GM12873 (cell line): Measurements from ENCODE around the gene DPP4.

ENCODE experiments used
- TF ChIP-seq, protein P1 (sequence below): IDR thresholded peaks from 2 replicates; pipeline ENCODE4 v1.5.1; 2012; ENCODE audit warnings: low read depth, mild to moderate bottlenecking, moderate library complexity, low read length, control low read depth; ENCODE audit not compliant: insufficient read depth; ENCODE audit errors: missing control alignments

The DPP4 gene

DNA sequence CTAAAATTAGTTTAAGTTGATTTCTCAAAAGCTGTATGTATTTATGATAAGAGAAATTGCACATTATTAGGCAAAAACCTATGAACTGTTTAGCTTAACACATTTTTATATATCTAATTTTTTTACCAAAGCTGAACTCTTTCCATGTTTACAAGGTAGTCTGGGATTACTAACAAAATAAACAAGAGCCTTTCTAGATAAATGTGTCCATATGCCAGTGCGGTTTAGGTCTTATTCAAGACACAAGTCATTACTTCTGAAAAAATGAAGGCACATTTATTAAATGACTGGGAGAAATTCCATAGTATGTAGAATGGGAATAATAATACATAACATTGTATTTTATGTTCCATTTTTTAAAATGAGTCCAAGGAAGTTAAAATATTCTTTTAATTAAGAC is 82.0 kb downstream of the DPP4 start:
- TF ChIP-seq, protein P1, sequence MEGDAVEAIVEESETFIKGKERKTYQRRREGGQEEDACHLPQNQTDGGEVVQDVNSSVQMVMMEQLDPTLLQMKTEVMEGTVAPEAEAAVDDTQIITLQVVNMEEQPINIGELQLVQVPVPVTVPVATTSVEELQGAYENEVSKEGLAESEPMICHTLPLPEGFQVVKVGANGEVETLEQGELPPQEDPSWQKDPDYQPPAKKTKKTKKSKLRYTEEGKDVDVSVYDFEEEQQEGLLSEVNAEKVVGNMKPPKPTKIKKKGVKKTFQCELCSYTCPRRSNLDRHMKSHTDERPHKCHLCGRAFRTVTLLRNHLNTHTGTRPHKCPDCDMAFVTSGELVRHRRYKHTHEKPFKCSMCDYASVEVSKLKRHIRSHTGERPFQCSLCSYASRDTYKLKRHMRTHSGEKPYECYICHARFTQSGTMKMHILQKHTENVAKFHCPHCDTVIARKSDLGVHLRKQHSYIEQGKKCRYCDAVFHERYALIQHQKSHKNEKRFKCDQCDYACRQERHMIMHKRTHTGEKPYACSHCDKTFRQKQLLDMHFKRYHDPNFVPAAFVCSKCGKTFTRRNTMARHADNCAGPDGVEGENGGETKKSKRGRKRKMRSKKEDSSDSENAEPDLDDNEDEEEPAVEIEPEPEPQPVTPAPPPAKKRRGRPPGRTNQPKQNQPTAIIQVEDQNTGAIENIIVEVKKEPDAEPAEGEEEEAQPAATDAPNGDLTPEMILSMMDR, result no peak

DNA sequence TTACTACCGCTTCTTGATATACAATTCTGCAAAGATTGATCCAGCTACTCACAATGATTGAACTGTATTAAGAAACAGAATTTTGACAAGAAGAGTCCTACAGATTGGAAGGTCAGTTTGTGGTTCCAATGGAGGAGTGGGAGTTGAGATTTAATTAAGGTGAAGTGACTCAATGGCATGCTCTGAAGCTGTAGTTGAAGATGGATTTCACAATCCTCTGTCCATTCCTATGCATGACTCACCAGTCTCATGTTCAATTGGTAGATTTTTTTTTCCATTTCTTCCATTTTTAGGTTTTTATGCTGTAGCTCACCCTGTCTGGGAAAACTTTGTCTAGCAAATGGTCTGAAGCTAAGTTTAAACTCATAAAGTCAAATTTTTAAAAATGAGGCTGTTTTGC is 83.3 kb downstream of the DPP4 start:
- TF ChIP-seq, protein P1, result no peak

DNA sequence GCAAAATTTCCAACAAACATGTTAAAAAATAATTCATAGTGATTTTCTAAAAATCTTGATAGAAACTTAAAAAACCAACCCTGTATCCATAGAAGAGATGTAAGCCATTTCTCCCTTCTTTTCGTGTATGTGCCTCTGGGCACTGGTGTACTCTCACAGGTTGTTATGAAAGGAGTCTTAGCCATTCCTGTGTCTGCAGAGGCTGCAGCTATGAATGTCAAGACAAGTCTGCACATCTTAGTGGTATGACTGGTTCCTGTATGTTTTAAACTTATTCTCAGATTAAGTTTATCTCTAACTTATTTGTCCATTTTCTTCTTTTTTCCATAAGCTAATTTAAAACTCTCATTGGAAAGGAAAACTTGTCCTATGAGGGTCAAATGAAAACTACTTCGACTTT is 84.0 kb downstream of the DPP4 start:
- TF ChIP-seq, protein P1, result no peak

DNA sequence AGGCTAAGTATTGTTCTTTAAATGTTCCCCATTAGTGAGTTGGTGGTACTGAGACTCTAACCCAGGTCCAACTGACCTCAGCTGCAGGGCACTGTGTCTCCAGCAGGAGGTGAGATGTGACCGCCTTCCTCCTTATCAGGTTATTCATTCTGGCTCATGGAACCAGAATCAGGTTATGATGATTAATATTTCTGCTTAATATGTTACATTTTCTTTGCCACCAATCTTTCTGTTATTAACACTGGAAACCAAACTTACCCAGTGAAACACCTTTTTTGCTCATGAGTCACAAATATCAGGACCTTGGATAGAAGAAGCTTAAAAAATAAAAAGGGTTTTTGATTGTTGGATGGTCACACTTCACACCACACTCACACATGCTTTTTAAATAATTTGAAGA is 85.4 kb downstream of the DPP4 start:
- TF ChIP-seq, protein P1, result peak; percentile 30

DNA sequence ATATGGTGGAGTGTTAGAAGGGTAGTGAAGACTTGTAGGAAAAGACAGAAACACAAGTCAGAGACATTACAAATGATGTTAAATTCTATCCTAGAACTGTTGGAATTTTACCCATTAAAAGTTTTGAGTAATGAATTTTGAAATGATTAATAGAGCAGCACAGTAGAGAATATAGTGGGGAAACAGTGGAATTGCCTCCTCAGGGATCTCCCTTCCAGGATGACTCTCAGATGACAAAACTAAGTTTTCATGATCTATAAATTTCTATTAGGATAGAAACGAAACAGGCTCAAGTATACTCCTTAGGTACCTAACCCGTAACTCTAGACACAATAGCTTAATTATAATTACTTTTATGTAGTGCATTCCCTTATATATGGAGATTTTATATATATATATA is 86.7 kb downstream of the DPP4 start:
- TF ChIP-seq, protein P1, result no peak

DNA sequence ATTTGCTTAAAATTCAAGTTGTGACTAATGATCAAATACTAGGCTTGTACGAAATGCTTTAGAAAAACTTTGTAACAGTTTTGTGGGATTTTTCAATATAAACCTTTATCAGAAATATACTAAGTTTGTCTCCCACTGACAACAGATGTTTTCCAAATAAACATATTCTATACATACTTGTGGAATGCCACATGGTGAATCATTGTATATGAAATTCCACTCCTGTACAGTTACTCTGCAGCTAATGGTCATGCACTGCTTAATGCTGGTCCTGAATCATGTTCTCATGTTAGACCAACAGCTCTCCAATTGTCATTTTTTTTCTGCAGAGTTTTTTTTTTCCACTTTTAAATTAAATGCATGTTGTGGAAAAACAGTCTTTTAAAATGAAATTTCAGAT is 90.1 kb downstream of the DPP4 start:
- TF ChIP-seq, protein P1, result no peak

DNA sequence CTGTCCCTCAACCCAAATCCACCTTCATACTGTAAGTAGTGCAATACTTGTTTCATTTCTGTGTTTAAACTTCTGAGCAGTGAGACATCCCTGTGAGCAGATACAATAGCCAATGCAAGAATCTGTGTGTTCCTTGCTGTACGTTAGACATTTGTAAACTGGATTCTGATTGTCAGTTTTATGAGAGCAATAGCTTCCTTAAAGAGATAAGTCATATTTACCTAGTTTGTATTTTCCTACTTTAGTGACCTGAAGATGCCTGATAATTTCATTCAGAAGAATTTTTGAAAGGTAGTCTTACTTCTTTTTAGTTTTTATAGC is 90.7 kb downstream of the DPP4 start:
- TF ChIP-seq, protein P1, result no peak

DNA sequence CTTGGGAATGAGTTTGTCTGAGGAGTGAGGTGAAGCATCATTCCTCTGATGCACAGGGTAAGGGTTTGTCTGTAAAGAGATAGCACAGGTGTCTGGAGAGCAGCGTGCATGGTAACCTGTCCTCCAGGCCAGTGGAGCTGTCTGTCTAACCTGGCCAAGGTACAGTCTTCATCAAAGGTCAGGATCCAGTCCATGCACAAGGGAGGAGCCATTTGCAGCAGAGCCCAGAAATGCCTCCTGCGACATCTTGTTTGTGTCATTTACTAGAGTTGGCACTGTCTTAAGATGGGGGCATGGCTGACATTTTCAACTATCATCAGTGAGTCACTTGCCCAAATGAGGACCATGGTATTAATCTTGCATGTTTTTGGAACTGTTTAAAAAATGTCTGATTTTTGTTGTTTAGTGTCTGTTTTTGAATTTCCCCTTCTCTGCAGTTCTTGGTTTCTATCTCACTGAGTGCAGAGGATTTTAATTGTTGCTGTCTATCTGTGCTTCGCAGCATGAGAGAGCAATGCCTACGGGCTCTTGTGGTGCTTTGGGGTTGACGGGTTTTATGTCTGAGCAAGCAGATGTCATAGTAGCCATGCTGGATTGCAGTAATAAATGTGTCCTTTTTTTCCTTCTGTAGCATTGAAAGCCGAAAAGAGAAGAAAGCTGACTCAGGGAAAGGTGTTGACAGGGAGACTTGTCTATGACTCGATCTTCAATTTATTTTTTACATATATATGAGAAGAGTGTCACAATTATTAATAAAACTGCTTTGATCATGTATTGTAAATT is 91.3 kb downstream of the DPP4 start:
- TF ChIP-seq, protein P1, result no peak
